Measurements from ENCODE around the gene SMYD2. TPM values are rescaled to one million over a fixed set of nuclear protein-coding genes. Genes with fewer than 3 reads are reported as not detected.

Gene SMYD2
- total and polyA plus RNA-seq, 2 experiments from 2014 or later = 34.9 to 52.1 TPM

- no peak overlapping the region for H3K27ac ChIP-seq
- peaks cover 11% of the 10 kb centered on the region for H3K4me1 ChIP-seq (ENCODE audit: insufficient read depth)
- DNase-seq = peak; percentile 65
- in situ Hi-C loops (cut with MboI) = no loop called here
- no peaks in the 10 kb centered on the region for H4K20me1 ChIP-seq (ENCODE audit: insufficient read depth)
- no peak overlapping the region for H3K9ac ChIP-seq
- H3K36me3 ChIP-seq (ENCODE audit: low read depth) = 0 out of 2 replicates have a peak, but pooled peaks cover 8% of the 10 kb centered on the region
- peaks cover 14% of the 10 kb centered on the region; the same call in 1 of the 2 replicates for H3F3A ChIP-seq (ENCODE audit: insufficient read depth)
- H3K4me3 ChIP-seq = no peak overlapping the region
- no peaks in the 10 kb centered on the region for H3K9me3 ChIP-seq (ENCODE audit: low read depth)
- 59 to 61% methylated on average over 5 of the region's 5 CpGs for WGBS, 2 experiments (ENCODE audit: low coverage in 1 of 2, low lambda C conversion rate in 2 of 2, missing lambda C conversion rate in 2 of 2)
- no peak for TF ChIP-seq EZH2phosphoT487 (IDR thresholded peaks at IDR 0.05; ENCODE audit: insufficient read depth, low read depth)
- no peak for TF ChIP-seq EZH2 (IDR thresholded peaks at IDR 0.05; ENCODE audit: insufficient read depth, poor library complexity, severe bottlenecking)
- no peak overlapping the region for H2AFZ ChIP-seq
- H3K4me2 ChIP-seq (ENCODE audit: unreplicated experiment) = peak overlapping the region; percentile 5
- no peaks in the 10 kb centered on the region for H3K9me2 ChIP-seq (ENCODE audit: insufficient read depth)
- no peaks in the 10 kb centered on the region for H3K27me3 ChIP-seq (replicated peaks; ENCODE audit: insufficient read depth)
- H3K79me2 ChIP-seq (ENCODE audit: insufficient read depth) = no peaks in the 10 kb centered on the region
Observed at GRCh38 chr1:214316593-214316992, 35.6 kb downstream of the SMYD2 start.

- in situ Hi-C loops (cut with MboI) = no loop called here
- WGBS, 2 experiments (ENCODE audit: low coverage in 1 of 2, low lambda C conversion rate in 2 of 2, missing lambda C conversion rate in 2 of 2) = 59 to 67% methylated on average over 4 of the region's 4 CpGs
- Histone ChIP-seq H3K27me3 (replicated peaks; ENCODE audit: insufficient read depth) (no peaks in the 10 kb centered on the region), H3K4me1 (ENCODE audit: insufficient read depth) (peaks cover 11% of the 10 kb centered on the region), H3F3A (ENCODE audit: insufficient read depth) (peaks cover 14% of the 10 kb centered on the region; the same call in 1 of the 2 replicates), H3K9me3 (ENCODE audit: low read depth) (no peaks in the 10 kb centered on the region), H3K79me2 (ENCODE audit: insufficient read depth) (no peaks in the 10 kb centered on the region), H3K9me2 (ENCODE audit: insufficient read depth) (no peaks in the 10 kb centered on the region), H3K9ac (no peak overlapping the region), H2AFZ (no peak overlapping the region), H3K36me3 (ENCODE audit: low read depth) (0 out of 2 replicates have a peak, but pooled peaks cover 8% of the 10 kb centered on the region), H4K20me1 (ENCODE audit: insufficient read depth) (no peaks in the 10 kb centered on the region), H3K4me2 (ENCODE audit: unreplicated experiment) (no peak overlapping the region), H3K27ac (no peak overlapping the region), H3K4me3 (no peak overlapping the region)
- no peak for DNase-seq
- TF ChIP-seq EZH2phosphoT487 (IDR thresholded peaks at IDR 0.05; ENCODE audit: insufficient read depth, low read depth) = no peak
- no peak for TF ChIP-seq EZH2 (IDR thresholded peaks at IDR 0.05; ENCODE audit: insufficient read depth, poor library complexity, severe bottlenecking)
Observed at GRCh38 chr1:214317300-214317699, 36.3 kb downstream of the SMYD2 start.

- no peak overlapping the region for H3K4me2 ChIP-seq (ENCODE audit: unreplicated experiment)
- no peaks in the 10 kb centered on the region for H3K9me3 ChIP-seq (ENCODE audit: low read depth)
- no peaks in the 10 kb centered on the region for H4K20me1 ChIP-seq (ENCODE audit: insufficient read depth)
- no peak overlapping the region for H3K27ac ChIP-seq
- 81 to 83% methylated on average over 5 of the region's 5 CpGs for WGBS, 2 experiments (ENCODE audit: low coverage in 1 of 2, low lambda C conversion rate in 2 of 2, missing lambda C conversion rate in 2 of 2)
- in situ Hi-C loops (cut with MboI) = no loop called here
- peaks cover 14% of the 10 kb centered on the region; the same call in 1 of the 2 replicates for H3F3A ChIP-seq (ENCODE audit: insufficient read depth)
- no peaks in the 10 kb centered on the region for H3K9me2 ChIP-seq (ENCODE audit: insufficient read depth)
- no peaks in the 10 kb centered on the region for H3K27me3 ChIP-seq (replicated peaks; ENCODE audit: insufficient read depth)
- no peaks in the 10 kb centered on the region for H3K79me2 ChIP-seq (ENCODE audit: insufficient read depth)
- no peak overlapping the region for H3K4me3 ChIP-seq
- H3K4me1 ChIP-seq (ENCODE audit: insufficient read depth) = peaks cover 11% of the 10 kb centered on the region
- H2AFZ ChIP-seq = no peak overlapping the region
- TF ChIP-seq EZH2phosphoT487 (IDR thresholded peaks at IDR 0.05; ENCODE audit: insufficient read depth, low read depth) = no peak
- TF ChIP-seq EZH2 (IDR thresholded peaks at IDR 0.05; ENCODE audit: insufficient read depth, poor library complexity, severe bottlenecking) = no peak
- H3K36me3 ChIP-seq (ENCODE audit: low read depth) = 0 out of 2 replicates have a peak, but pooled peaks cover 8% of the 10 kb centered on the region
- no peak overlapping the region for H3K9ac ChIP-seq
- DNase-seq = no peak
Observed at GRCh38 chr1:214317734-214318133, 36.8 kb downstream of the SMYD2 start.

GRCh38 chr1:214318356-214318755 lies 37.4 kb downstream of the SMYD2 start:
- in situ Hi-C loops (cut with MboI) = no loop called here
- H3K4me3 ChIP-seq = no peak overlapping the region
- 0 out of 2 replicates have a peak, but pooled peaks cover 8% of the 10 kb centered on the region for H3K36me3 ChIP-seq (ENCODE audit: low read depth)
- no peak overlapping the region for H3K4me2 ChIP-seq (ENCODE audit: unreplicated experiment)
- no peak overlapping the region for H3K9ac ChIP-seq
- no peaks in the 10 kb centered on the region for H3K27me3 ChIP-seq (replicated peaks; ENCODE audit: insufficient read depth)
- WGBS, 2 experiments (ENCODE audit: low coverage in 1 of 2, low lambda C conversion rate in 2 of 2, missing lambda C conversion rate in 2 of 2) = 60 to 65% methylated on average over 6 of the region's 6 CpGs
- H4K20me1 ChIP-seq (ENCODE audit: insufficient read depth) = no peaks in the 10 kb centered on the region
- no peak overlapping the region for H2AFZ ChIP-seq
- H3F3A ChIP-seq (ENCODE audit: insufficient read depth) = peaks cover 14% of the 10 kb centered on the region; the same call in 1 of the 2 replicates
- no peaks in the 10 kb centered on the region for H3K79me2 ChIP-seq (ENCODE audit: insufficient read depth)
- peaks cover 11% of the 10 kb centered on the region for H3K4me1 ChIP-seq (ENCODE audit: insufficient read depth)
- DNase-seq = no peak
- H3K9me3 ChIP-seq (ENCODE audit: low read depth) = no peaks in the 10 kb centered on the region
- no peaks in the 10 kb centered on the region for H3K9me2 ChIP-seq (ENCODE audit: insufficient read depth)
- TF ChIP-seq EZH2phosphoT487 (IDR thresholded peaks at IDR 0.05; ENCODE audit: insufficient read depth, low read depth) = no peak
- TF ChIP-seq EZH2 (IDR thresholded peaks at IDR 0.05; ENCODE audit: insufficient read depth, poor library complexity, severe bottlenecking) = no peak
- H3K27ac ChIP-seq = no peak overlapping the region

All from GM23248 (cell line).